Neural progenitor cell (in vitro differentiated cells): ENCODE results near the gene RNU4-1.

Source experiments
- CTCF ChIP-seq: fragments of 200-600 bp; sonication (generic); IDR thresholded peaks from 2 replicates; pipeline ENCODE4 v1.5.1; 2017; ENCODE audit warnings: antibody characterized with exemption, mild to moderate bottlenecking
- EZH2 ChIP-seq: fragments of 200-600 bp; sonication (generic); IDR thresholded peaks from 2 replicates; pipeline ENCODE4 v1.6.1; 2017; ENCODE audit warnings: antibody characterized with exemption, mild to moderate bottlenecking, moderate library complexity
- EZH2phosphoT487 ChIP-seq: fragments of 200-600 bp; sonication (generic); IDR thresholded peaks from 2 replicates; pipeline ENCODE4 v1.6.1; 2017; ENCODE audit warnings: antibody characterized with exemption

GRCh38 chr12:120284381-120284780, 8.7 kb downstream of the RNU4-1 start:
- TF ChIP-seq CTCF (no peak), EZH2 (no peak), EZH2phosphoT487 (no peak)
